HCT116 (cell line): ENCODE results near the gene COPE.
"Not testable (repeated sequence)": the region's sequence is repeated elsewhere in the genome, so short reads cannot be mapped to it uniquely, and the experiment has no call there.

ENCODE experiments used
- ATF3 ChIP-seq: IDR thresholded peaks from 2 replicates; pipeline ENCODE4 v1.6.1; 2012
- CTCF ChIP-seq, 3 experiments: fragments of 200-600 bp in 1 of 3; sonication (generic) in 1 of 3; IDR thresholded peaks in 2 of 3; conservative IDR thresholded peaks in 1 of 3; 2 replicates each; pipeline ENCODE4 v1.5.1; 2012 to 2017; ENCODE audit warnings: low read depth in 2 of 3, low read length in 2 of 3, antibody characterized with exemption in 1 of 3, borderline replicate concordance in 1 of 3, control low read depth in 1 of 3, mild to moderate bottlenecking in 1 of 3, mixed read lengths in 1 of 3, mixed run types in 1 of 3, moderate library complexity in 1 of 3; ENCODE audit not compliant: insufficient read depth in 1 of 3
- POLR2AphosphoS5 ChIP-seq: IDR thresholded peaks from 2 replicates; pipeline ENCODE4 v1.6.1; 2011; ENCODE audit warnings: mild to moderate bottlenecking, low read depth, low read length, moderate library complexity
- RAD21 ChIP-seq: IDR thresholded peaks from 2 replicates; pipeline ENCODE4 v1.6.1; 2012; ENCODE audit warnings: low read depth, mild to moderate bottlenecking
- REST ChIP-seq: IDR thresholded peaks from 2 replicates; pipeline ENCODE4 v1.6.1; 2012; ENCODE audit warnings: low read depth
- SIN3A ChIP-seq: IDR thresholded peaks from 2 replicates; pipeline ENCODE4 v1.6.1; 2012; ENCODE audit warnings: low read depth

- not testable (repeated sequence) for TF ChIP-seq ATF3; CTCF (IDR thresholded peaks at IDR 0.05 in 2 of 3, conservative IDR thresholded peaks at IDR 0.05 in 1 of 3; ENCODE audit: borderline replicate concordance in 1 of 3, insufficient read depth in 1 of 3, low read depth in 2 of 3, low read length in 2 of 3); RAD21; SIN3A; POLR2AphosphoS5; REST
Measured at GRCh38 chr19:18917593-18917992, 1.6 kb downstream of the COPE start.
